Hematopoietic multipotent progenitor cell treated with erythropoietin and hydrocortisone succinate and interleukin-3 and kit ligand, for 17 days (in vitro differentiated cells): Measurements from ENCODE around the gene SF1.
"Not testable (repeated sequence)": the region's sequence is repeated elsewhere in the genome, so short reads cannot be mapped to it uniquely, and the experiment has no call there.

Source experiments
- DNase-seq: peaks from one replicate; pipeline ENCODE4 v3.0.0-alpha.2; 2015; ENCODE audit warnings: low spot score

The SF1 gene

GRCh38 chr11:64778473-64779298 is at the start of gene SF1:
TSS of gene SF1 (minus strand) at chr11:64778542. CDS start at chr11:64778392, 150 bp downstream.
- peak; percentile 99 for DNase-seq

GRCh38 chr11:64827451-64827839 is 49.1 kb upstream of the SF1 start:
- no peak for DNase-seq

GRCh38 chr11:64826578-64827450 is 48.5 kb upstream of the SF1 start:
- DNase-seq, result no peak

- no peak for DNase-seq
These were observed 47.7 kb upstream of the SF1 start for GRCh38 chr11:64826062-64826461.

- DNase-seq, result no peak
These were observed 45.3 kb upstream of the SF1 start for GRCh38 chr11:64823568-64824119.

GRCh38 chr11:64817476-64817875 is 39.1 kb upstream of the SF1 start:
- DNase-seq, result no peak

GRCh38 chr11:64815433-64815832 is 37.1 kb upstream of the SF1 start:
- DNase-seq, result not testable (repeated sequence)

- no peak for DNase-seq
These were observed 36.4 kb upstream of the SF1 start for GRCh38 chr11:64814712-64815187.

- DNase-seq, result no peak
These were observed 35.5 kb upstream of the SF1 start for GRCh38 chr11:64813826-64814225.

- no peak for DNase-seq
These were observed 32.5 kb upstream of the SF1 start for GRCh38 chr11:64810891-64811272.

GRCh38 chr11:64810271-64810890 is 32.0 kb upstream of the SF1 start, which contains the start of gene MEN1:
TSS of gene MEN1 (minus strand) at chr11:64810551. CDS start at chr11:64810109, 442 bp downstream.
- peak; percentile 56 for DNase-seq

GRCh38 chr11:64809781-64810241 is 31.5 kb upstream of the SF1 start:
- no peak for DNase-seq

GRCh38 chr11:64805481-64805880 is 27.1 kb upstream of the SF1 start:
- no peak for DNase-seq

- no peak for DNase-seq
These were observed 26.2 kb upstream of the SF1 start for GRCh38 chr11:64804346-64805210.

GRCh38 chr11:64803846-64804345 is 25.6 kb upstream of the SF1 start:
- DNase-seq, result no peak

- DNase-seq, result peak; percentile 94
These were observed 25.0 kb upstream of the SF1 start, which contains the start of gene MAP4K2 for GRCh38 chr11:64803158-64803845. TSS of gene MAP4K2 (minus strand) at chr11:64803214. CDS start at chr11:64803149, 65 bp downstream.

GRCh38 chr11:64802370-64803157 is 24.2 kb upstream of the SF1 start:
- DNase-seq, result no peak

GRCh38 chr11:64801561-64802369 is 23.4 kb upstream of the SF1 start:
- DNase-seq, result no peak
